GM12878 (cell line): ENCODE data around the gene BRCA1. TPM values are rescaled to one million over a fixed set of nuclear protein-coding genes. Genes with fewer than 3 reads are reported as not detected.

ENCODE experiments used
- ETV6 ChIP-seq, 2 experiments: fragments of 450-650 bp in 1 of 2; IDR thresholded peaks in 1 of 2; conservative IDR thresholded peaks in 1 of 2; 2 replicates each; pipeline ENCODE4 v1.6.1; 2014; ENCODE audit warnings: antibody characterized with exemption in 1 of 2, borderline replicate concordance in 1 of 2, low read depth in 1 of 2, mild to moderate bottlenecking in 1 of 2, moderate library complexity in 1 of 2
- MEF2A ChIP-seq: IDR thresholded peaks from 2 replicates; pipeline ENCODE4 v1.6.1; 2011; ENCODE audit warnings: low read depth, mild to moderate bottlenecking, low read length, moderate library complexity; ENCODE audit not compliant: insufficient read depth
- PBX3 ChIP-seq: IDR thresholded peaks from 2 replicates; pipeline ENCODE4 v1.6.1; 2011; ENCODE audit warnings: mild to moderate bottlenecking, low read depth, low read length, moderate library complexity; ENCODE audit not compliant: insufficient replicate concordance
- ZNF687 ChIP-seq: fragments of 450-650 bp; IDR thresholded peaks from 2 replicates; pipeline ENCODE4 v1.6.1; 2017; ENCODE audit warnings: mild to moderate bottlenecking, moderate library complexity
- polyA plus RNA-seq, 11 experiments: library from polyadenylated mRNA; depleted of rRNA in 4 of 11; unstranded in 6 of 11; stranded (reverse) in 5 of 11; fragments of >200 nt; fragmentation: Nextera tagmentation in 4 of 11; fragmentation: Illumina TruSeq in 1 of 11; extraction: Ambion mirVana in 4 of 11; extraction: Trizol in 1 of 11; gene quantifications; 1 replicate in 1 of 11; 2 replicates in 10 of 11; pipeline versions ENCODE4 v1.2.1 to v1.2.3, GENCODE V29; 2011 to 2016; ENCODE audit warnings: inconsistent platforms in 2 of 11, missing spikeins in 2 of 11, low read depth in 1 of 11
- total RNA-seq, 4 experiments: library from RNA; depleted of rRNA in 3 of 4; stranded (reverse); fragments of >200 nt in 3 of 4; fragmentation: Illumina TruSeq in 1 of 4; extraction: Trizol in 1 of 4; gene quantifications; 2 replicates each; pipeline versions ENCODE4 v1.2.1 to v1.2.3, GENCODE V29; 2013 to 2021

The BRCA1 gene
- total and polyA plus RNA-seq, 10 of the 15 experiments (the other 5 are each of a cell fraction or from before 2014, with no cell fraction given) = 16.8 to 71.2 (median 44.2) TPM

GRCh38 chr17:42997984-42998938, 126.9 kb downstream of the BRCA1 start, which contains the start of gene RPL27 (continued):
- peak; percentile 69; the same call in 1 of the 2 replicates for TF ChIP-seq MEF2A
- no peak for TF ChIP-seq PBX3
- peak in 1 of 2 experiments; percentile 67; a peak in 1 of 4 replicates for TF ChIP-seq ETV6 (conservative IDR thresholded peaks at IDR 0.05 in 1 of 2, IDR thresholded peaks at IDR 0.05 in 1 of 2; ENCODE audit: borderline replicate concordance in 1 of 2, low read depth in 1 of 2)
- peak; percentile 89 for TF ChIP-seq ZNF687
